ENCODE measurements around the gene LAGE3.

LAGE3 gene

GRCh38 chrX:154466036-154466435 is 13.0 kb downstream of the LAGE3 start:
- Histone ChIP-seq H3K9ac (ENCODE audit: low read length) (no peak overlapping the region), H3K79me2 (ENCODE audit: insufficient read depth, low read length) (no peaks in the 10 kb centered on the region), H3K4me1 (ENCODE audit: insufficient read depth, low read length, severe bottlenecking) (no peaks in the 10 kb centered on the region), H3K27ac (ENCODE audit: low read depth, low read length, poor library complexity, severe bottlenecking) (no peak overlapping the region), H3K9me3 (ENCODE audit: low read length) (no peaks in the 10 kb centered on the region), H2AFZ (ENCODE audit: low read length) (no peak overlapping the region), H3K4me2 (ENCODE audit: low read length) (no peak overlapping the region), H3K27me3 (ENCODE audit: insufficient read depth, low read length) (no peaks in the 10 kb centered on the region), H3F3A (ENCODE audit: insufficient read depth, low read length) (no peaks in the 10 kb centered on the region), H4K20me1 (ENCODE audit: insufficient read depth, low read length) (no peaks in the 10 kb centered on the region), H3K36me3 (ENCODE audit: insufficient read depth, low read length) (no peaks in the 10 kb centered on the region; the same call in 1 of the 2 replicates), H3K4me3 (ENCODE audit: low read depth, low read length, poor library complexity, severe bottlenecking) (no peak overlapping the region), H3K9me2 (ENCODE audit: low read depth, low read length) (no peaks in the 10 kb centered on the region)
- no peak for TF ChIP-seq EZH2 (IDR thresholded peaks at IDR 0.05; ENCODE audit: borderline replicate concordance, low read length)
- TF ChIP-seq CTCF (IDR thresholded peaks at IDR 0.05; ENCODE audit: low read length), result no peak

- Histone ChIP-seq H3K36me3 (ENCODE audit: insufficient read depth, low read length) (no peaks in the 10 kb centered on the region; the same call in 1 of the 2 replicates), H3K9ac (ENCODE audit: low read length) (no peak overlapping the region), H3K4me3 (ENCODE audit: low read depth, low read length, poor library complexity, severe bottlenecking) (no peak overlapping the region), H3K27ac (ENCODE audit: low read depth, low read length, poor library complexity, severe bottlenecking) (no peak overlapping the region), H3K79me2 (ENCODE audit: insufficient read depth, low read length) (no peaks in the 10 kb centered on the region), H3K4me1 (ENCODE audit: insufficient read depth, low read length, severe bottlenecking) (no peaks in the 10 kb centered on the region), H3K27me3 (ENCODE audit: insufficient read depth, low read length) (no peaks in the 10 kb centered on the region), H3K9me3 (ENCODE audit: low read length) (no peaks in the 10 kb centered on the region), H4K20me1 (ENCODE audit: insufficient read depth, low read length) (no peaks in the 10 kb centered on the region), H2AFZ (ENCODE audit: low read length) (no peak overlapping the region), H3K9me2 (ENCODE audit: low read depth, low read length) (no peaks in the 10 kb centered on the region), H3F3A (ENCODE audit: insufficient read depth, low read length) (no peaks in the 10 kb centered on the region), H3K4me2 (ENCODE audit: low read length) (no peak overlapping the region)
- TF ChIP-seq EZH2 (IDR thresholded peaks at IDR 0.05; ENCODE audit: borderline replicate concordance, low read length), result no peak
- TF ChIP-seq CTCF (IDR thresholded peaks at IDR 0.05; ENCODE audit: low read length), result no peak
These were observed 13.5 kb downstream of the LAGE3 start for GRCh38 chrX:154465601-154466000.

GRCh38 chrX:154464806-154465365 is 14.2 kb downstream of the LAGE3 start:
- H4K20me1 ChIP-seq (ENCODE audit: insufficient read depth, low read length), result no peaks in the 10 kb centered on the region
- no peaks in the 10 kb centered on the region; the same call in 1 of the 2 replicates for H3K36me3 ChIP-seq (ENCODE audit: insufficient read depth, low read length)

More at GRCh38 chrX:154464806-154465365, 14.2 kb downstream of the LAGE3 start:
- Histone ChIP-seq H3K4me3 (ENCODE audit: low read depth, low read length, poor library complexity, severe bottlenecking) (no peak overlapping the region), H3K9me3 (ENCODE audit: low read length) (no peaks in the 10 kb centered on the region), H2AFZ (ENCODE audit: low read length) (no peak overlapping the region), H3K9ac (ENCODE audit: low read length) (no peak overlapping the region), H3K27me3 (ENCODE audit: insufficient read depth, low read length) (no peaks in the 10 kb centered on the region), H3F3A (ENCODE audit: insufficient read depth, low read length) (no peaks in the 10 kb centered on the region), H3K79me2 (ENCODE audit: insufficient read depth, low read length) (no peaks in the 10 kb centered on the region), H3K9me2 (ENCODE audit: low read depth, low read length) (no peaks in the 10 kb centered on the region), H3K4me1 (ENCODE audit: insufficient read depth, low read length, severe bottlenecking) (no peaks in the 10 kb centered on the region), H3K27ac (ENCODE audit: low read depth, low read length, poor library complexity, severe bottlenecking) (no peak overlapping the region), H3K4me2 (ENCODE audit: low read length) (no peak overlapping the region)
- TF ChIP-seq CTCF (IDR thresholded peaks at IDR 0.05; ENCODE audit: low read length), result no peak
- TF ChIP-seq EZH2 (IDR thresholded peaks at IDR 0.05; ENCODE audit: borderline replicate concordance, low read length), result no peak
